ENCODE measurements around the gene TMED1.

- TF ChIP-seq POLR2A (IDR thresholded peaks at IDR 0.05; ENCODE audit: low read length), result no peak
- TF ChIP-seq GATA1 (IDR thresholded peaks at IDR 0.05; ENCODE audit: low read depth, low read length), result no peak
Observed at GRCh38 chr19:10858204-10858828, 22.3 kb upstream of the TMED1 start.

Data from erythroblast (primary cell).